ENCODE measurements around the gene NFYA.

- TF ChIP-seq ZBTB21 (CRISPR knock-in tag; IDR thresholded peaks at IDR 0.05; ENCODE audit: borderline replicate concordance) (no peak), CTCF (IDR thresholded peaks at IDR 0.05) (no peak), ATF3 (CRISPR knock-in tag; conservative IDR thresholded peaks at IDR 0.05) (no peak), ZNF121 (CRISPR knock-in tag; IDR thresholded peaks at IDR 0.05) (no peak)
Observed at GRCh38 chr6:41050536-41050935, 22.2 kb upstream of the NFYA start.

Measured in WTC11 (cell line).